ENCODE results near the gene GGTA1. TPM values are rescaled to one million over a fixed set of nuclear protein-coding genes. Genes with fewer than 3 reads are reported as not detected.

GGTA1 gene
- total and polyA plus RNA-seq, 4 donors = 17.6 to 239 (median 70.4) TPM

DNA sequence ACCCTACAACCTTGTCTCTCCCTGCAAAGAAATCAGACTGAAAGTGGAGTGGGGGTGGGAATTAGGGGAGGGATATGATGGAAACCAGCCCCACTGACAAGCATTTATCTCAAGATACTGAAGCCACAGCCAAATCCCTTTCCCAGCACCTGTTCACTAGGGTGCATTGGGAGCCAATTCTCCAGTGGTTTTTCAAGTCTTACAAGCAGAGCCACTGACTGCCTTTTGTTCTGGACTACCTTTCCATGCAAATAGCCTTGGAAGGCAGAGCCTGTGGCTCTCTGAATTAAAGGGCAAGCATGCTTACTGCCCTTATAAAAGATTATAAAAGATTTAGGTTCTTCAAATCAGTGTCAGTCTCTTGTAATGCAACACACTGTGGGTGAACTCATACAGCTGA lies 8.8 kb upstream of the GGTA1 start:
- H3K4me1 ChIP-seq (ENCODE audit: control insufficient read depth in 1 of 2, insufficient read depth in 2 of 2, low read length in 2 of 2) = peaks cover 0 to 2% of the 10 kb centered on the region in 2 donors
- H3K27me3 ChIP-seq (ENCODE audit: control insufficient read depth in 1 of 2, insufficient read depth in 2 of 2, low read length in 1 of 2) = no peaks in the 10 kb centered on the region
- ATAC-seq (ENCODE audit: low FRiP score) (no peak), DNase-seq (no peak)
- no peak overlapping the region for H3K27ac ChIP-seq (ENCODE audit: low read depth in 1 of 2, low read length in 2 of 2)
- H3K4me3 ChIP-seq (ENCODE audit: low read length in 2 of 2) = no peak overlapping the region
- no peaks in the 10 kb centered on the region for H3K36me3 ChIP-seq (ENCODE audit: control insufficient read depth in 1 of 2, insufficient read depth in 2 of 2, low read length in 1 of 2)
- no peaks in the 10 kb centered on the region for H3K9me3 ChIP-seq (ENCODE audit: control insufficient read depth, low read length)
- intact Hi-C loops (cut with DNase I) = no loop called here

DNA sequence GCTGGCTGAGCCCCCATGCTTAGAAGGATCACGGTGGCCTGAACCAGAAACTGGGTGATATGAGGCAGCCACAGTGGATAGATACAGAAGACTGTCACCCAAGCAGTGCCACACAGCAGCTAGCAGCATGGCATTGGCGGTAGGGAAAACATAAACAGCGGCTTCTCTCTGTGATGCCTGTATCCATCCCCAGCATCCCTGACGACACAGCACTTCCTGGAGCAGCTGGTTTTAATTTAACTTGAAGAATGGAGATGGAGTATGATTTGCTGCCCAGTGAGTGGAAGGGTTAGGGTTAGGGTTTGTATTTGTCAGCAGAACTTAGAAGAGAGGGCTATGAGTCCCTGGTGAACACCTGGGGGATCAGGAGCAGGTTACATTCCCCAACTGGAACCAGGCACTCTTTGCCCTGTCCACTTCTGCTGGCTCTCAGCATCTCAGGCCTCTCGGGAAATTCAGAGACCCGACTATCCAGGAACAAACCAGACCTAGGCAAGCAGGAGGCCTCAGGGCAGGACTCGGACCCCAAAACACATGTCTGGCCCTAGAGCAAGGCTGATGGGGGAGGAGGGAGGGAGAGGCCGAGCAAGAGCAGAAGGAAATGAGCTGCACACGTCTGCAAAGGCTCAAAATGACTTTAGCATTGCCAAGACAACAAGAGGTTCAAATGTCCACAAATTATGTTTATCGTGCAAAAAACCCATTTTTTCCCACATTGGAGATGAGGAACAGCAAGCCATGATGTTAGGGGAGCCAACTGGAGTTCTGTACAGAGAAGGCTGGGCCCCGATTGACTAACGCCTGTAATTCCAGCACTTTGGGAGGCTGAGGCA lies 6.5 kb upstream of the GGTA1 start:
- DNase-seq (no peak), ATAC-seq (ENCODE audit: low FRiP score) (no peak)
- intact Hi-C loops (cut with DNase I) = no loop called here
- Histone ChIP-seq H3K36me3 (ENCODE audit: control insufficient read depth in 1 of 2, insufficient read depth in 2 of 2, low read length in 1 of 2) (no peaks in the 10 kb centered on the region), H3K9me3 (ENCODE audit: control insufficient read depth, low read length) (no peaks in the 10 kb centered on the region), H3K4me3 (ENCODE audit: low read length in 2 of 2) (no peak overlapping the region), H3K4me1 (ENCODE audit: control insufficient read depth in 1 of 2, insufficient read depth in 2 of 2, low read length in 2 of 2) (peaks cover 0 to 2% of the 10 kb centered on the region in 2 donors), H3K27me3 (ENCODE audit: control insufficient read depth in 1 of 2, insufficient read depth in 2 of 2, low read length in 1 of 2) (no peaks in the 10 kb centered on the region), H3K27ac (ENCODE audit: low read depth in 1 of 2, low read length in 2 of 2) (no peak overlapping the region)
- 81 to 83% methylated on average over 12 of the region's 12 CpGs for WGBS, 2 donors

DNA sequence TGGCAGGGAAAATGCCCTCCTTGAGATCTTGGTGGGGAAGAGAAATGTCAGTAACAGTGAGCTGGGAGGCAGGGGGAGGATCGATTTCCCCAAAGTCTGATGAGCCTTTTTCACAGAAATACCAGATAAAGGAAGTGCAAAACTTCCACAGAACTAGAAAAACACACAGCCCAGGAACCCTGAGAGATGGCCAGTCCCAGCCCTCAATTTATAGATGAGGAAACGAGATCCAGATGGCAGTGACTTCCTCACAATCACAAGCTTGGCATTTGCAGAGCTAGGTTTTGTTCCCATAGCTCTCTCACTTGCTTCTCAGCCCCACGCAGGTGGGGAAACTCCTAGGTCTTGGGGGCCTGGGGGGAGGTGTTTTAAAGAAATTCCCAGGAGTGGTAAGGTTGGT lies 3.8 kb upstream of the GGTA1 start:
- DNase-seq = no peak
- H3K27me3 ChIP-seq (ENCODE audit: control insufficient read depth in 1 of 2, insufficient read depth in 2 of 2, low read length in 1 of 2) = no peaks in the 10 kb centered on the region
- no peak overlapping the region for H3K4me3 ChIP-seq (ENCODE audit: low read length in 2 of 2)
- intact Hi-C loops (cut with DNase I) = no loop called here
- 22 to 28% methylated on average over 3 of the region's 3 CpGs for WGBS, 2 donors
- no peaks in the 10 kb centered on the region for H3K9me3 ChIP-seq (ENCODE audit: control insufficient read depth, low read length)
- peak overlapping the region in 1 of 2 donors; percentile 0 for H3K27ac ChIP-seq (ENCODE audit: low read depth in 1 of 2, low read length in 2 of 2)
- no peaks in the 10 kb centered on the region for H3K36me3 ChIP-seq (ENCODE audit: control insufficient read depth in 1 of 2, insufficient read depth in 2 of 2, low read length in 1 of 2)
- H3K4me1 ChIP-seq (ENCODE audit: control insufficient read depth in 1 of 2, insufficient read depth in 2 of 2, low read length in 2 of 2) = no peaks in the 10 kb centered on the region
- ATAC-seq (ENCODE audit: low FRiP score) = no peak

DNA sequence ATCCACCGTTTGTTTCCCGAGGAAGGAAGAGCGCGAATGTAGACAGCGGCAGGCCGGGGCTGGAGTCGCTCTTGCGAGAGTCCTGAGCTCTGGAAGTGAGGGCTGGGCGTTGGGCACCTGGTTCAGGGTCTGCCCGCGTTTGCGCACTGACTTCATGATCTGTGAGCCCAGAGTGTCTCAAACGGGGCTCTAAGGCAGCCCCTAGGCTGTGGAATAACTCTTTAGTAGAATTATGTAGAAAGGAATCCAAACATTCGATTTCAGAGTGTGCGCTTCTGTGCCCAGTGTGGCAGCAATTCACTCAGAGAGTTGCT lies 478 bp upstream of the GGTA1 start:
- DNase-seq (no peak), ATAC-seq (ENCODE audit: low FRiP score) (no peak)
- WGBS, 2 donors = 4% methylated on average over 15 of the region's 15 CpGs
- H3K27me3 ChIP-seq (ENCODE audit: control insufficient read depth in 1 of 2, insufficient read depth in 2 of 2, low read length in 1 of 2) = no peaks in the 10 kb centered on the region
- H3K36me3 ChIP-seq (ENCODE audit: control insufficient read depth in 1 of 2, insufficient read depth in 2 of 2, low read length in 1 of 2) = no peaks in the 10 kb centered on the region
- no peaks in the 10 kb centered on the region for H3K4me1 ChIP-seq (ENCODE audit: control insufficient read depth in 1 of 2, insufficient read depth in 2 of 2, low read length in 2 of 2)
- no peaks in the 10 kb centered on the region for H3K9me3 ChIP-seq (ENCODE audit: control insufficient read depth, low read length)
- H3K4me3 ChIP-seq (ENCODE audit: low read length in 2 of 2) = peak overlapping the region; percentile 70 to 79
- peak overlapping the region; percentile 53 to 84 for H3K27ac ChIP-seq (ENCODE audit: low read depth in 1 of 2, low read length in 2 of 2)
- intact Hi-C loops (cut with DNase I) = no loop called here

DNA sequence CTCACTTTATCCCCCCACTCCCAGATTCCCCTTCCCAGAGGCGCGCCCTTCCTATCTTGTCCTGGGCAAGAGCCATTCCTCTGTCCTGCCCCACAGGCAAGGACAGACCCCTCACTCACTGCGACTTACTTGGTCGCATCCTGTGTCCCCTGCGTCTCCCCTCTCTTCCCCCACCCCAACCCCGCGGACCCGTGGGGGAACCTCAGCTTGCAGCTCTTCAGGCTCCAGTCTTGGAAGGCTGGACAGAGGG lies 542 bp downstream of the GGTA1 start:
- peak overlapping the region; percentile 70 to 79 for H3K4me3 ChIP-seq (ENCODE audit: low read length in 2 of 2)
- no peaks in the 10 kb centered on the region for H3K36me3 ChIP-seq (ENCODE audit: control insufficient read depth in 1 of 2, insufficient read depth in 2 of 2, low read length in 1 of 2)
- no peaks in the 10 kb centered on the region for H3K4me1 ChIP-seq (ENCODE audit: control insufficient read depth in 1 of 2, insufficient read depth in 2 of 2, low read length in 2 of 2)
- 1 to 3% methylated on average over 8 of the region's 8 CpGs for WGBS, 2 donors
- H3K27me3 ChIP-seq (ENCODE audit: control insufficient read depth in 1 of 2, insufficient read depth in 2 of 2, low read length in 1 of 2) = no peaks in the 10 kb centered on the region
- no peaks in the 10 kb centered on the region for H3K9me3 ChIP-seq (ENCODE audit: control insufficient read depth, low read length)
- ATAC-seq (ENCODE audit: low FRiP score) (no peak), DNase-seq (no peak)
- intact Hi-C loops (cut with DNase I) = loop anchor here (2.0 to 5.0 kb wide), 2 partner anchors 36 to 38 kb away; no protein-coding TSS in a partner anchor
- peak overlapping the region; percentile 53 to 84 for H3K27ac ChIP-seq (ENCODE audit: low read depth in 1 of 2, low read length in 2 of 2)

DNA sequence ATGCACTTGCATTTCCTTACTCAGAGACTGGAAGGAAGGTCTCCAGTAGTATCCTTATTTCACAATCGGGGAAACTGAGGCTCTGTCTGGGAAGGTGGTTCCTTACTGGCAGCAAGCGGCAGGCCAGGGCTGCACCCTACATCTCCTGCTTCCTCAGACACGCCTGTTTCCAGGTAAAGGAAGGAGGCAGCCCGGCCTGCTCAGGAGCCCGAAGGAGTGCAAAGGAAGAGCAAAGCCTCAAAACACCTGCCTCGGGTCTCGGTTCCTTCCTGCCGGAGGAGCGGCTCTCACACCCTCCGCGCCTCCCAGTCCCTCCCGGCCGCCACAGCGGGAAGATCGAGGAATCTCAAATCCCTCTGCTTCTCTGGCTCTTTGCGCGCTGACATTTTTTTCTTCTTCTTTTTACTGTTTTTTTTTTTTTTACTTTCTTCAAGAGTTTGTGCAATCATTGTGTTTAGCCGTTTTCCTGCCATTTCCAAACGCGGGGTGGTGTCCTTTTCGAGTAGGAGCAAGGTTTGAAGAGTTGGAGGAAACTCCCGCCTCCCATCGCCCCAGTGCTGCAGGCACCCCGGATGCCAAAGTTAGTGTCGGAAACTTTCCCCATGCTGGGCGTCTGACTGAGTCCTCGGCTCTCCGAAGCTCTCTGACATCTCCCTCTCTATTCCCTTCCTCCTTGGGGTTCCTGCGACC lies 1.0 kb downstream of the GGTA1 start:
- Histone ChIP-seq H3K9me3 (ENCODE audit: control insufficient read depth, low read length) (no peaks in the 10 kb centered on the region), H3K36me3 (ENCODE audit: control insufficient read depth in 1 of 2, insufficient read depth in 2 of 2, low read length in 1 of 2) (no peaks in the 10 kb centered on the region), H3K4me1 (ENCODE audit: control insufficient read depth in 1 of 2, insufficient read depth in 2 of 2, low read length in 2 of 2) (no peaks in the 10 kb centered on the region), H3K27me3 (ENCODE audit: control insufficient read depth in 1 of 2, insufficient read depth in 2 of 2, low read length in 1 of 2) (no peaks in the 10 kb centered on the region), H3K27ac (ENCODE audit: low read depth in 1 of 2, low read length in 2 of 2) (peak overlapping the region in 1 of 2 donors; percentile 84), H3K4me3 (ENCODE audit: low read length in 2 of 2) (peak overlapping the region; percentile 70 to 79)
- intact Hi-C loops (cut with DNase I) = loop anchor here (2.0 to 5.0 kb wide), 2 partner anchors 36 to 39 kb away; no protein-coding TSS in a partner anchor
- WGBS, 2 donors = 1% methylated on average over 29 of the region's 29 CpGs
- peak in 1 of 2 donors; percentile 77 for DNase-seq
- ATAC-seq (ENCODE audit: low FRiP score) = peak; percentile 66

DNA sequence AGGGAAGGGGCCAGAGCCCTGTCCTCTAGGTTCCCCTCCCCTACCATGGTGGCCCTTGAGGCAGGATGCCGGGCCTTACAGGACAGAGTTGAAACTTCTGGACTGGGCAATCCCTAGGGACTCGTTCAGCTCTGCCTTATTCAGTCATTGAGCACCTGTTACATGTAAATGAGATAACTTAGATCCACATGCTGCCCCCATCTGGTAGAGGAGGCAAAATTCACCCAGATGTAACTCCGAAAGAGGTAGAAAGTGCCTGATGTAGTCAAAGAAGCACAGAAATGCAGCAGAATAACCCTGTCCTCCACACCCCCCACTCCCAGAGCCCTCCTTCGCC lies 1.5 kb downstream of the GGTA1 start:
- peak overlapping the region; percentile 70 to 79 for H3K4me3 ChIP-seq (ENCODE audit: low read length in 2 of 2)
- H3K36me3 ChIP-seq (ENCODE audit: control insufficient read depth in 1 of 2, insufficient read depth in 2 of 2, low read length in 1 of 2) = no peaks in the 10 kb centered on the region
- no peaks in the 10 kb centered on the region for H3K27me3 ChIP-seq (ENCODE audit: control insufficient read depth in 1 of 2, insufficient read depth in 2 of 2, low read length in 1 of 2)
- no peaks in the 10 kb centered on the region for H3K9me3 ChIP-seq (ENCODE audit: control insufficient read depth, low read length)
- no peaks in the 10 kb centered on the region for H3K4me1 ChIP-seq (ENCODE audit: control insufficient read depth in 1 of 2, insufficient read depth in 2 of 2, low read length in 2 of 2)
- ATAC-seq (ENCODE audit: low FRiP score) (peak; percentile 82), DNase-seq (peak in 1 of 2 donors; percentile 74)
- 0 to 1% methylated on average over 4 of the region's 4 CpGs for WGBS, 2 donors
- H3K27ac ChIP-seq (ENCODE audit: low read depth in 1 of 2, low read length in 2 of 2) = peak overlapping the region in 1 of 2 donors; percentile 58
- intact Hi-C loops (cut with DNase I) = loop anchor here (2.0 to 5.0 kb wide), 2 partner anchors 35 to 39 kb away; no protein-coding TSS in a partner anchor

DNA sequence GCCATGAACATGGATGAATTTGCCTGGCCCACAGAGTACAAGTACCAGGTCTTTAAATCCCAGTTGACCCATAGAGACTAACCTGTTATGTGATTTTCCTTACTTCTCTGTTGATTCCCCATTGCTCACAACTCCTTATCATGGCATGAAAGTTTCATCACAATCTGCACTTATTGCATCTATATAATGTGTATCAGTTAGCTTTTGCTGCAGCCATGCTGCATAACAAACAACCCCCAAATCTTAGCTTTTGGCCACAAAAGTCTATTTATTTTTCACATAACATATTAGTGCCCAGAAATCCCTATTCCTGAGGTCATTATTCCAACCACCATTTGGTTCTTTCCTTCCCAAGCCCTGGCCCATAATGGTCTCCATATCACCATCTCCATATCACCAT lies 3.7 kb downstream of the GGTA1 start:
- no peaks in the 10 kb centered on the region for H3K4me1 ChIP-seq (ENCODE audit: control insufficient read depth in 1 of 2, insufficient read depth in 2 of 2, low read length in 2 of 2)
- no peaks in the 10 kb centered on the region for H3K27me3 ChIP-seq (ENCODE audit: control insufficient read depth in 1 of 2, insufficient read depth in 2 of 2, low read length in 1 of 2)
- H3K36me3 ChIP-seq (ENCODE audit: control insufficient read depth in 1 of 2, insufficient read depth in 2 of 2, low read length in 1 of 2) = no peaks in the 10 kb centered on the region
- H3K27ac ChIP-seq (ENCODE audit: low read depth in 1 of 2, low read length in 2 of 2) = no peak overlapping the region
- no peak overlapping the region for H3K4me3 ChIP-seq (ENCODE audit: low read length in 2 of 2)
- ATAC-seq (ENCODE audit: low FRiP score) (no peak), DNase-seq (no peak)
- H3K9me3 ChIP-seq (ENCODE audit: control insufficient read depth, low read length) = no peaks in the 10 kb centered on the region
- intact Hi-C loops (cut with DNase I) = loop anchor here in 1 of 2 donors (5.0 kb wide), 1 partner anchor 41 kb away; no protein-coding TSS in a partner anchor

DNA sequence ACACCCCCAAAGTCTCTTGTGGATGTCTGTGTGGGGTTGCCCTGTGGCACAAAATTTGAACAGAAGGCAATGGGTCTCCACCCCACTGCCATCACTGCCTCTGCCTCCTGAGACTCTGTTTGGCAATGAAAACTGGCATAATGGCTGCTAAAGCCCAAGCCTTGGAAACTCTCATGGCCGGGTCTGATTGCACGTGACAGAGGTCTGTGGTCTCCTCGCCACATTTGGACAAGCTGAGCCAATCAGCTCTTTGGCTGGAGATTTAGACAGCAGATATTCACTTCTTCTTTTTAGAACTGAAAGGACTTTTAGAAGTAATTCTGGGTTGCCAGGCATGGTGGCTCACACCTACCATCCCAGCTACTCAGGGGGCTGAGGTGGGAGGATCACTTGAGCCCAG lies 5.5 kb downstream of the GGTA1 start:
- Histone ChIP-seq H3K9me3 (ENCODE audit: control insufficient read depth, low read length) (no peaks in the 10 kb centered on the region), H3K36me3 (ENCODE audit: control insufficient read depth in 1 of 2, insufficient read depth in 2 of 2, low read length in 1 of 2) (no peaks in the 10 kb centered on the region), H3K27me3 (ENCODE audit: control insufficient read depth in 1 of 2, insufficient read depth in 2 of 2, low read length in 1 of 2) (no peaks in the 10 kb centered on the region), H3K27ac (ENCODE audit: low read depth in 1 of 2, low read length in 2 of 2) (no peak overlapping the region), H3K4me1 (ENCODE audit: control insufficient read depth in 1 of 2, insufficient read depth in 2 of 2, low read length in 2 of 2) (no peaks in the 10 kb centered on the region), H3K4me3 (ENCODE audit: low read length in 2 of 2) (no peak overlapping the region)
- intact Hi-C loops (cut with DNase I) = no loop called here
- ATAC-seq (ENCODE audit: low FRiP score) (no peak), DNase-seq (peak in 1 of 2 donors; percentile 32)
- 59 to 81% methylated on average over 3 of the region's 3 CpGs for WGBS, 2 donors

All from aorta (tissue), 5 donors.